ENCODE data around the gene NEK4. TPM values are rescaled to one million over a fixed set of nuclear protein-coding genes. Genes with fewer than 3 reads are reported as not detected.
A peak's percentile ranks its signal among the peaks of the same experiment; 100 is the strongest.

Gene NEK4
- total RNA-seq, 2 donors from 2014 or later = 20.9 to 25.1 TPM

GRCh38 chr3:52714335-52715302 is 56.1 kb downstream of the NEK4 start:
- peak; percentile 97 for ATAC-seq
- intact Hi-C loops (cut with DNase I, micrococcal nuclease) = no loop called here
- peak; percentile 61 to 72 for DNase-seq

GRCh38 chr3:52712291-52713212 is 58.2 kb downstream of the NEK4 start:
- ATAC-seq (peak; percentile 46), DNase-seq (no peak)
- intact Hi-C loops (cut with DNase I, micrococcal nuclease) = no loop called here

GRCh38 chr3:52710512-52710911 is 60.2 kb downstream of the NEK4 start:
- intact Hi-C loops (cut with DNase I, micrococcal nuclease) = no loop called here
- DNase-seq (no peak), ATAC-seq (no peak)

GRCh38 chr3:52707585-52707984 is 63.2 kb downstream of the NEK4 start:
- no peak for ATAC-seq
- intact Hi-C loops (cut with DNase I, micrococcal nuclease) = no loop called here
- no peak for DNase-seq

- DNase-seq (peak; percentile 78 to 89), ATAC-seq (peak; percentile 90)
- intact Hi-C loops (cut with DNase I, micrococcal nuclease) = no loop called here
These were observed 64.8 kb downstream of the NEK4 start, which contains the start of the genes GLT8D1 and SPCS1 for GRCh38 chr3:52705688-52706686. GLT8D1 (minus strand) TSS chr3:52705791; CDS start chr3:52700460, 5,331 bp downstream. SPCS1 (plus strand) TSS chr3:52706106; CDS start chr3:52706247, 141 bp downstream.

- ATAC-seq (no peak), DNase-seq (no peak)
- intact Hi-C loops (cut with DNase I, micrococcal nuclease) = no loop called here
These were observed 65.4 kb downstream of the NEK4 start for GRCh38 chr3:52705438-52705687.

GRCh38 chr3:52704611-52705437 is 65.9 kb downstream of the NEK4 start:
- ATAC-seq (peak; percentile 22), DNase-seq (peak in 1 of 2 donors; percentile 28)
- intact Hi-C loops (cut with DNase I, micrococcal nuclease) = no loop called here

- no peak for ATAC-seq
- no peak for DNase-seq
- intact Hi-C loops (cut with DNase I, micrococcal nuclease) = no loop called here
These were observed 67.4 kb downstream of the NEK4 start for GRCh38 chr3:52703341-52703740.

GRCh38 chr3:52697632-52697965 is 73.1 kb downstream of the NEK4 start:
- no peak for DNase-seq
- ATAC-seq = no peak
- intact Hi-C loops (cut with DNase I, micrococcal nuclease) = no loop called here

- ATAC-seq = peak; percentile 44
- DNase-seq = no peak
- intact Hi-C loops (cut with DNase I, micrococcal nuclease) = no loop called here
These were observed 73.7 kb downstream of the NEK4 start for GRCh38 chr3:52696830-52697631.

- intact Hi-C loops (cut with DNase I, micrococcal nuclease) = no loop called here
- ATAC-seq (no peak), DNase-seq (no peak)
These were observed 74.7 kb downstream of the NEK4 start for GRCh38 chr3:52695798-52696671.

- ATAC-seq (no peak), DNase-seq (no peak)
- intact Hi-C loops (cut with DNase I, micrococcal nuclease) = no loop called here
These were observed 76.1 kb downstream of the NEK4 start for GRCh38 chr3:52694528-52695189.

- DNase-seq = no peak
- intact Hi-C loops (cut with DNase I, micrococcal nuclease) = no loop called here
- no peak for ATAC-seq
These were observed 77.7 kb downstream of the NEK4 start for GRCh38 chr3:52693071-52693470.

- intact Hi-C loops (cut with DNase I, micrococcal nuclease) = no loop called here
- DNase-seq (no peak), ATAC-seq (no peak)
These were observed 80.2 kb downstream of the NEK4 start for GRCh38 chr3:52690560-52690959.

- intact Hi-C loops (cut with DNase I, micrococcal nuclease) = no loop called here
These were observed 81.6 kb downstream of the NEK4 start for GRCh38 chr3:52689151-52689550.

GRCh38 chr3:52688266-52688665 is 82.5 kb downstream of the NEK4 start:
- no peak for DNase-seq
- no peak for ATAC-seq
- intact Hi-C loops (cut with DNase I, micrococcal nuclease) = no loop called here

More at GRCh38 chr3:52689151-52689550, 81.6 kb downstream of the NEK4 start:
- ATAC-seq (no peak), DNase-seq (no peak)

Measured in left colon (tissue), 2 donors.